HG03135 (cell line): ENCODE results near the gene NINJ2.

ENCODE experiments used
- ATAC-seq: cut with Tn5 transposase; IDR thresholded peaks from one replicate; pipeline ENCODE4 v1.9.1; 2021; ENCODE audit warnings: mild to moderate bottlenecking, moderate library complexity; ENCODE audit not compliant: unreplicated experiment

The NINJ2 gene

DNA sequence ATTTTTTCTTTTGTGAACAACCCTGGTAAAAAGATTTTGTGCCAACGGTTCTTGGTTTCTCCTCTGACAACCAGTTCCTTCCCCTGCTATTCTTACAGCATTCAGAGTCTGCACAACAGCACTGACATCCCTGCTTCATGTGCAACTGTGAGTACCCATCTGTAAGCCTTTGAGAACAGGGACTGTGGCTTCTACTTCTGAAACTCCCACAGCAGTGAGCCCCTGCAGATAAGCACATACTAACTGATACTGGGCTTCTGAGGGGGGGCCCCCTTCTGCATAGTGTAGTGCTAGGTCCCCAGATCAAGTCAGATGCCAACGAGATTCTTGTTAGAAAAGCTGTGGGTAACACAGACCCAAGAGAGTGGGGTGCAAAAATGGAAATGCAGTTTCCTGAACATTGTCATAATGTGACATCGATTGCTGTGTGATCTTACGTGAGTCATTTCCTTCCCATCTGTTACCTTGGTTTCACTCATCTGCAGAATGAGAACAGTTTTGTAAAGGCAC is 11.1 kb upstream of the NINJ2 start:
- ATAC-seq = peak; percentile 78

DNA sequence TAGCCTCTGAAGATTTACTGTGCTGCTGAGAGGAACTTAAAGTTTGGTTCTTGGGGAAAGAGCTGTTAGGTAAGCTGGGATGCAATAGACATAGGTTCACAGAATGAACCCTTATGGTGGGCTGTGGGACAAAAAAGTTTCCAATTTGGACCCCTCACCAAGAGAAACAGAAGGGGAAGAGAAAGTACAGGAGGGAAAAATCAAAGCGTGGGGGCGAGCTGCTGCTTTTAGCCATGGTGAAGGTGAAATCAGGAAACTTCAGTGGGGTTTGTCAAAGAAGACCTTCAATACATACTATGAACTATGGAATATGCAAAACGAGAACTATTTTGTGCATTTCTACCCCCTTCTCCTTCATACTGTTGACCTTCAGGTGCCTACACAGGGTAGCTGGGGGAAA is 10.6 kb upstream of the NINJ2 start:
- peak; percentile 6 for ATAC-seq

DNA sequence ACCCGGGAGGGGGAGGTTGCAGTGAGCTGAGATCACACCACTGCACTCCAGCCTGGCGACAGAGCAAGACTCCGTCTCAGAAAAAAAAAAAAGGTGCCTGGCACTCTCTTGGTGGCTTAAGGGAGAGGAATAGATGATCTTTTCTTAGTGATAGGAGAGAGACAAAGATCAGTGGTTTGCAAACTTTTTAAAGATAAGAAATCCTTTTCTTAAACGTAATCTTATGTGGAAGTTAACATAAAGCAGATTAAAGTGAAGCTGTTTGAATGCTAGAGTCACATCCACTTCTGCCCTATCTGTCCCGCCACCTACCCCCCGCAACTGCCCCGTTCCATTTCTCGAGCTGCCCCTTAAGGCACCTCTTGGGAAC is 6.3 kb upstream of the NINJ2 start:
- ATAC-seq = no peak

DNA sequence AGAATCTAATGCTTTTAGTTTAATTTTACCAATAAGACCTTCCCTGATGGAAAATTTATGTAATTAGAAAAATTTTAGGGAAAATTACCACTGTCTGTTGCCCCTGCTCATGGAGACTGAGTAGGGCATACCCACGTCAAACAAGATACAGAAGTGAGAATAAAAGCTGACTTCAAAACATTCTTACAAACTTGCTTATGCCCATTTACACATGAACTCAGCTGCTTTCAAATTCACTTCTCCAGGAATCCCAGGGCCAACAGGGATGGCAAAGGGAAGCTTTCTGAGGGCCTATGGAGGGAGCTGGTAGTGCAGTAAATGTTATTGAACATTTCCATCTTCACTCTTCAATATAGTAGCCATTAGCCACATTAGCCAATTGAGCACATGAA is 4.8 kb upstream of the NINJ2 start:
- no peak for ATAC-seq

DNA sequence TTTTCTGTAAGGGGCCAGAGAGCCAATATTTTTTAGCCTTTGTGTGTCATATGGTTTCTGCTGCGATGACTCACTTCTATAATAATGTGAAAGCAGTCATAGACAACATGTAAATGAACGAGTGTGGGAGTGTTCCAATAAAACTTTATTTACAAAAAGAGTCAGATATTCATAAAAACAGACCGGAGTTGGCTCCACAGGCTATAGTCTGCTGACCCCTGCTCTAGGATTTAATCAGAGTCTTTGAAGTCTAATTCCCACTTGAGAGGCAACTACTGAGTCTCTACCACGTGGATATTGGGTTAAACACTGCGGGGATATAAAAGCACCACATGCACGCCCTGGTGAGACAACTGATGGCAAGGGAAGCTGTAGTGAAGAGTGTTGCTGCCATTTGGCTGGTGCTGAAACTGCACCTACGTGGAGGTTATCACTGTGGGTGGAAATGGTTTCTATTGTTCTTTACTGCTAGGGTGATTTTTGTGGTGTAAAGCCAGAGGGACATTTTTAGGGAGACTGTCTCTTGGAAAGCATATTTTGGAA is 3.6 kb upstream of the NINJ2 start:
- no peak for ATAC-seq

DNA sequence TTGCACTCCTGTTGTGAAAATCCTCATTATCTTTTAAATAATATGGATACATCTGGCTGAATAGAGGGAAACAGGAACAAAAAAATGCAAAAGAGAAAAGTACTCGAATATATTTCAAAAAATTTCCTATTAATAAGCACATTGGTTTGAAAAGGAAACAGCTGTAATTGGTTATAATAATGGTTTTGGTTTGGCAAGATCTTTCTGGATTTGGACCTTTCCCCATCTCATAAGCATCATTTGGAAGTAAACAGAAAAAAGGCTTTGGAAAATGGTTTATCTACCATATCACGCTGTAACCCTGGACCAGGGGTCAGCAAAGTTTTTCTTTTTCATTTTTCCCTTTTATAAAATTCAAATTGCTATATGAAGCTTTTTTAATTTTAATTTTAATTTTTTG is 2.8 kb upstream of the NINJ2 start:
- no peak for ATAC-seq

DNA sequence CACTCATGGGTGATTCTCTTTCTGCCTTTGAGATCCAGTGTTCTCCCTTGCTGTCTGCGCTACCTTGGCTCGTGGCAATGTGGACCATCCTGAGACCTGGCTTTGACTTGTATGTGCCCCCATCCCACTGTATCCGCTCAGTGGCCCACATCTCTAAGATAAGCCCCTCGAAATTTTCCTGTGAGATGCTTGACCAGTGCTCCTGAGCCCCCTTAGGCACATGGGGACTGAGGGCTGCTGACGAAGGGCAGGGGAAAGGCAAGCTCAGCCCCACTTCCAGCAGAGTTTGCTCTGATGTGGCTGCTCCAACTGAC is 1.5 kb upstream of the NINJ2 start:
- ATAC-seq = no peak

DNA sequence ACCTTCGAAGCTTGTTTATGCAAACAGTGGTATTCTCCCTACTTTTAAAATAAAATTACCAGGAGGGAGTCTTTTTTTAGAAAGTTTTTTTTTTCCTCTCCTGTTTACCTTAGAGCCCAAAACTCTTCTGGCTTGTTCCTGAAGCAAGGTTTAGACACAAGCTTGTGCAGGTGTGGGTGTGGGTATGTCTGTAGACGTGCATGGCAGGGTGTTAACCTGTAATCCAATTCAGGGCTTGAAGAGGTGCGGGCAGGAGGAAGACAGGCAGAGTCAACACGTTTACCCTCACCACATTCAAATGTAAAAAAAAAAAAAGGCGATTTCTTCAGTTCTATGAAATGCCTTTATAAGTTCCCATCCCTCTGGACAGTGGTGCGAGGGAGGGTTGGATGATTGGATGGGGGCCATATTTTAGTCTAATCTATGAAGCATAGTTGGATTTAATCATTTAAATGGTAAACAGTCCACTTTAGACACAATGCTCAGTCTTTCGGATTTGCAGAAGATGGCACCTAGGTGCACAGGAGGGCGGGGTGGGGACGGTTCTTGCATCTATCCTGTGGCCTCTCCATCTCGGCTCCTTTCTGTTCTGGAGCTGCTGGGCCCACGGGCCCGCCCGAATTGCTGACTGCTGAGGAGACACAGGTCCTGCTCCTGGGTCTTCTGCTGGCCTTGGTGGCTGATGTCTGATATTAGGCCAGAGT is 982 bp upstream of the NINJ2 start:
- no peak for ATAC-seq

DNA sequence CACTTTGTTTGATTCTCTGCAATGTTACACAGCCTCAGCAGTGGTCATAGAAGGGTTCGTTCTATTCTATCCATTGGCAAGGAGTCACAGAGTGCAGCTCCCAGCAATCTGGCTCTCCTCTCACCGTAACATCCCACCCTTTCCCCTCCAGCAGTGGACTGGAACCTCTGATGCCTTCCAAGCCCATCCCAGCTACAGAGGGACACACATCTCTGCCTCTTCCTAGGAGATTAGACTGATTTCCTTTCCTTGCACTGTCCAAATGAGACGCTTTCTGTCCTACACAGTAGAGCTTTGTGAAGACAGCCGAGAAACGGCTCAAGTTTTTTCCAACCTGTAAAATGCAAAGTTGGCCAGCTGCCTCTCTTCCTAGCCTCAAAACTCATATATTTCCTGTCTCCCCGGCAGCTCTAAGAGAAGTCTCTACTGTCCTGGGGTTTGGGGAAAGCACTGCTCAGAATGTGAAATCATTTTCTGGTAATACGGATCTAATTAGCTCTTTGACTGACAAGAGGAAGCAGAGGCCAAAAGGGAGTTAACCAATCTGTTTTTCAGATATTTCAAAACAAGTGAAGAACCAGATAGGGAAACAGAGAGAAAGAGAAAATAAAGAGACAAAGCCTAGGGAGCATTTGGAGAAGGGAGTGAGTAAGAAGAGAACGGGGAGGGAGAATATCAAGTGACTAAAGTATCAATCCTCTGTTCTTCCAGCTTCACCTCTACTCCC is 516 bp downstream of the NINJ2 start:
- no peak for ATAC-seq

DNA sequence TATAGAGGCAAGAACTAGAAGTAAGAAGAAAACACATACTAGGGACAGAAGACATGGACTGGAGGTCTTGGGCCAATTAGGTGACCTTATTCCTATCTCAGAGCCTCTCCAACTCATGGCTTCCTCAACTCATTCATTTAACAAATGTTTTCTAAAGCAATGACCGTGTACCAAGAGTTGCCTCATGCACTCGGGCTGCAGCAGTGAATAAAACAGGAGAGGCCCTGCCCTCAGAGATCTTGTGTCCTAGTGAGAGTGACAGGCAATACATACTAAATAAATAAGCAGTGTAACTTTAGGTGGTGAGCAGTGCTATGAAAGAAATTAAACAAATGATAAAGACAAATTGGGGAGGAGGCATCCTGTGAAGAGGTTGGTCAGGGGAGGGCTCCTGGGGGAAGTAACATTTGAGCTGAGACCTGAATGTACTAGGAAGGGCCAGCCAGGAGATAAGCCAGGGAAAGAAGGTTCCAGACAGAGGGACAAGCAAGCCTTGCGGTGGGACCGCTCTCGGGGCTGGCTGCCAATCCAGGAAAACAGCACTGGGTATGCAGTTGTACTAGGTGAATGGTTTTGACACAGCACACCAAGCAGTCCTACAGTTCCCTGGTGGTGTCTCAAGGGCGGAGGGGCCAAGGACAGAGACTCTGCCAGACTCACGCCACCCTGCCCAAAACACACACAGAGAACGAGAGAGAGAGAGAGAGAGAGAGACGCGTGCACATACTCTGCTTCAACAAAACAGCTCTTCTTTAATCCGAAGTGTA is 1.3 kb downstream of the NINJ2 start:
- no peak for ATAC-seq

DNA sequence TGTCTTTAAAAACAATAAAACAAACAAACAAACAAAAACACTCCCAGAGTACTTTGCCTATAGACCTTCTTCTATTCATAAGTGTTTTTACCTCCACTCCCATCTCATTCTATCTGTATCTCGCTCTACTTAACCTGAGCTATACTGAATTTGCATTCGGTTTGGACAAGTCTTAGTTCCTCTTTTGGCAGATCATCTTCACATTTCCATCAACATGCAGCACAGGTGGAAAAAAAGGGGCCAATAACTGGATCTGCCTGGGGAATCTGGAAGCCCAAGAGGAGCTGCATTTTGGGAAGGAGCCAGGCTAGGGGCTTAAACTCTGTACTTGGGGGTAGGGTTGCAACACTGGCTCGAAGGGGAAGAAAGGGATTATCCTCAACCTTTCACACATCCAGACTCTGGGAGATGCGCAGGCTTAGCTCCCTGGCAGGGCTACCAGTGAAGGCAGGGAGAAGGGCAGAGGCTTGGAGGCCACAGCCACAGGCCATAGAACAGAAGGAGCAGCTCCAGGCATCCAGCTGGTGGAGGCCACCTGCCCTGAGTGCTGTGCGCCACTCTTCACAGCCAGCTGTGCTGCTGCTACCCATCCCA is 4.1 kb downstream of the NINJ2 start:
- ATAC-seq = peak; percentile 75

DNA sequence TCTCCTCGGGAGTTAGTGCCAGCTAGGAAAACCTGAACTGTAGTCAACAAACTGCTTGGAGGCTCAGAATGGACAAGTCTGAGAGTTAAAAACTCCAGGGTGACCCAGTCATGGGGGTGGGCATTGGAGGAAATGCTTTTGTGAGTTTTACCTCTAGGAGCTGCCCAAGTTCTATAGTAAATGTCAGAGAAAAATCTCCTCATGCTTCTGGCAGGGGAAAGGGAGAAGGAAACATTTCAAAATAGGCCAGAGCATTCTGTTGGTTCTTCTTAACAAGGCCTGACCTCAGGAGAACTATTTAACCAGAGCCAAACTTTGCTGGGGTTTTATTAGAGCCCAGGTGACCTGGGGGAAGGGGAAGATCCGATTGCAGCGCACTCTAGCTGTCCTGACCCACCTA is 12.3 kb downstream of the NINJ2 start:
- no peak for ATAC-seq

DNA sequence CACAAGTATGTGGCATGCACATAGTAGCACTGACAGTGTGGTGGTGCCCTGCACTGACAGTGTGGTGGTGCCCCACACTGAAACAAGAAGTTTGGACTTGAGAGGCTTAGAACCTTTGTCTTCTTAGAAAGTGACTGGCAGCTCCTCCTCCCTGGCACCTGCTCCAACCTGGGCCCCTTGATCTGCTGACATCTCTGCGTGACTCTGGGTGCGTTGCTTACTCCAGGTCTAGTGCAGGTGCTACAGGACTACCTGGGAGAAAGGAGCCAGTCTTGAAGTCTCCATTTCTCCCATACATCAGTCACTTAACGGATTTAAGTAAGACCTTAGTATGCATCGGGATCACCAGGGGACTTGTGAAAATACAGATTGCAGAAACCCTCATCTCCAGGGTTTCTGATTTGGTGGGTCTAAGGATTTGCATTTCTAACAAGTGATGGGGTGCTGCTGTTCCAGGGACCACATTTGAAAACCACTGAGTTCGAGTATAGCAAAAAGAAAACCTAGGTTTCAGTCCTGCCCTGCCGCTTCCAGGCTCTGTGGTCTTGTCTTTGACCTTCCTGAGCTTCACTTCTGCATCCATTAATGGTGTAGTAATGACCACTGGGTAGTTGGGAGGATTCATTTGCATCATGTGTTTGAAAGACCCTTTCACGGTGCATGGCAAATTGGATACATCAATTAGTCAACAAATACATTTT is 15.7 kb downstream of the NINJ2 start:
- no peak for ATAC-seq

DNA sequence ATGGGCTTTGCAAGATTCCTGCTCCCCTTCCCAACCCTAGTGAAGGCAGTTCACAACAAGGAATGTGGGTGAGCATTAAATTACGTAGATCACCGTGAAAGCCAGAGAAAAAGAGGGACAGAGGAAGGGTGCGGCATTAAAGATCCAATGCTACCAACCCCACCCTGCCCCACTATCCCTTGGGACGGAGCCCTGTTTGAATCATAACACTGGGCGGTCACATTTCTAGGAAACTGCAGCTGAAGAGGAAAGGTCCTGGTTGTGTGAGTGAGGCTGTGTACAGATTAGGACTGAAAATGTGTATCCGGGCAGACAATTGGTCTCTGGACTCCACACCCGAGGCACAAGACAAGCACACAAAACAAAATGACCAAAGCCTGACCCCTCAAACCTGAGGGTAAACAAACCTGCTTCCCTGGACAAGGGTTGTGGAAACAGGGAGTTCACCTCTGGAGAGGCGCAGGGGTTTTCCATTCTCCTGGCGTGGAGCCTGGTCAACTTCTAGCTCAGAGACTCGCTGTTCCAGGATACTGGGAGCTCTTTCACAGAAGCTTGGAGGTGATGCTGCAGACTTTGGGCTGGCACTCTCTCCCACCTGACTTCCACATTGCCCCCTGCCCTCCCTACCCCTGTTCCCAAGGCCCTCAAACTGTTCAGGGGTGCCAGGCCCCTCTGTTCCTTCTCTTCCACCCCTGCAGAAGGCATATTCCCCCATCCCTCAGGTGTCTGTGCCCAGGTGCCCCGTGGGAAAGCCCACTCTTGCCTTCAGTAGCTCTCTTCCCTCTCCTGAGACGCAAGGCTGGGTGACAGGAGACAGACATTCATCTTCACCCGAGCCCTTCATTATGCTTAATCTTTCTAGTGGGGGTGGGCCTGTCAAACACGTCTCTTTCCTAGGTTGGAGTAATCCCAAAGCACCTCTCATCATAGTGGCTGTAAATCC is 16.5 kb downstream of the NINJ2 start:
- ATAC-seq = no peak

DNA sequence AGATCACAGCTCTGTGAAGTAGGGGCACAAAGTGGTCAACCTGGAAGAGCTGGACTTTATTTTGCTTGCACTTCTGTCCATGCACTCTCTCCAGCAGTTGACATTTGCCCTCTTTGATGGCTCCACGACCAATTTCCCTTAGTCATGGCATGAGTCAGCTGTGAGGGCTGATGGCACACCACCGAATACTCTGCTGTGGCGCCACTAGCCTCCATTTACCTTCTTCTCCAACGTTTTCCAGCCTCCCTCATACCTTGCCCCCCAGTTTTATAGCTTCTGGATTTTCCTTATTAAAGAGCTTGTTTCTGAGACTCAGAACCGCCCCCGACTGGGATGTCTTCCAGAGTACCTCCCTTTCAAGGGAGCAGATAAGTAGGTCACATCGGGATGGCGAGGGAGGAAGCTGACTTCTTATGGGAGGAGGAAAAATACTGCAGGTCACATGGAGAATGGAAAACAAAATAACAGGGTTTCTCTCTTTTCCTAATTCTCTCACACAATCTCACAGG is 17.6 kb downstream of the NINJ2 start:
- no peak for ATAC-seq

DNA sequence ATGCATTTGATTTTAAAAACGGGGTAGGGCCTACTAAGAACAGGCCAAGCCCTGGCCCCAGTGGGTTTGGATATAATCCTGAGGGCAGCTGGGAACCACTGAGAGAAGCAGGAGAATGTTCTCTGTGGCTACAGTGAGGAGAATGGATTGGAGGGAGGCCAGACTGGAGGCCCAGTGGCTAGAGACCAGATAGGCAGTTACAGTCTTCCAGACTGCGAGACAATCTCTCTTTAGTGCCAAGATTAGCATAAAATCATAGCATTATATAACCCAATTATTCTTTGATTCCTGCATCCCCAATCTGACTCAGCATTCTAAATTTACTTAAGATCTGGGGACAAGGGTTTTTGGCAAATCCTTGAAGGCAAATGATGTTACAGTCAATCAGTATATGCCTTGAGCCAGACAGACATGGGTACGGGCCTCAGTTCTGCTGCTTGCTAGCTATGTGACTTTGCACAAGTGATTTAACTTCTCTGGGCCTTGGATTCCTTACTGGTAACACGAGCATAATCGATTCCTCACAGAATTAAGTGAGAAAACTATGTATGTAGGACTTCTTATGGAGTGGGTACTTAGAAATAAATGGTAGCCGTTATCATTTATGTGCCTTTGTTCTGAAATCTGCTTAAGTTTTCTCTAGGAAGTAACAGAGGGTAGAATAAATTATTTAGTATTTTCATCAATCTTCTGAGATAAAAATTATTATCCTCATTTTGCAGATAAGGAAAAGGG is 18.3 kb downstream of the NINJ2 start:
- no peak for ATAC-seq

DNA sequence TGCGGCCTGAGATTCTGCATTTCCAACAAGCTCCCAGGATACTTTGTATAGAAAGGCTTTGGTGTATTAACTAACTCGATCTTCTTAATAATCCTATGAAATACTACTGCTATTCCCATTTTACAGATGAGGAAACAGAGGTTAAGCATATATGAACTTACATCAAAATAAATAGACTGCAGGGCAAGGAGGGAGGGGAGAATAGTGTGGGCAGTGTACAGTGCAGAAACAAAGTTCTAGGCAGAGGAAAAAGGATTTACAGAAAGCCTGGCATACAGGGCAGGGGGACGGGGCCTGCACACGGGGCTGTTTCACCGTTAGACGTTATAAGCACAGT is 19.0 kb downstream of the NINJ2 start:
- ATAC-seq = no peak

DNA sequence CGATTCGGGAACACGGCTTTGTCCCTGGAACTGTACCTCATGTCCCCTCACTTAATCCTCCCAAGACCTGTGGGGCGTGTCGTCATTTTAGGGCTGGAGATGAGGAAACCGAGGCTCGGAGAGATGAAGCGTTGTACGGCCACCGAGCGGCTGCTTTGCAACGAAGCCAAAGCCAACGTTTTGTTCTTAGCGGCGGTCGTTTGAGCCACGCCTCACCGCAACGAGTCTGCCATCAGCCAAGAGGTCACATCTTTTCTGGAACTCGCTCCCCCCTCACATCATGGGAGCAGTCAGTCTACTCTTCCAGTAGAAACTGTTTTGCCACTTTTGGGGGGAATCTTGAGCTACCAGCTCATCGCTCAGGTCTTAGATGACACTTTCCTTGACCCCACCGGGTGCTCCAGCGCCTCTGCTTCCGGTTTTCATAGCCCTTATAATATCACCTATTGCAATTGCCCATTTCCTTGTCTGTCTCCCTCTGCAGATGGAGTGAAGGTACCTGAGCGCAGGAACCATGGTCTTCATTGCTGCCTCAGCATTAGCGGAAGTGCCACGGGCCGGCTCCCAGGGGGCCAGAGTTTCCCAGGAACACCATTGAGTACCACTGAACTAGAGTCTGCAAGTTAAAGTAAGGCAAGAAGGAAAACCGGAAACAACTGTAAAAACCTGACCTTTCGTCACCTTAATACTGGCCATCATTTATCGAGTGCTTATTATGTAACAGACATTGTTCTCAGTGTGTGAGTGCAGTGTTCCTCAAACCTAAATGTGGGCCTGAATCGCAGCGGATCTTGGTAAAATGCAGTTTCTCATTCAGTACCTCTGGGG is 19.6 kb downstream of the NINJ2 start:
- no peak for ATAC-seq
